GM20000 (cell line): ENCODE results near the gene MLANA.

Source experiments
- DNase-seq: peaks from one replicate; pipeline ENCODE4 v3.0.0; 2012; ENCODE audit warnings: low spot score
- CTCF ChIP-seq: IDR thresholded peaks from 2 replicates; pipeline ENCODE4 v1.5.1; 2012; ENCODE audit warnings: mild to moderate bottlenecking, control low read depth; ENCODE audit errors: extremely low read depth, missing control alignments

MLANA gene

GRCh38 chr9:5958273-5958672, 67.6 kb downstream of the MLANA start:
- no peak for DNase-seq
- no peak for TF ChIP-seq CTCF
